Activated CD8-positive, alpha-beta memory T cell treated with anti-CD3 and anti-CD28 coated beads, Interleukin-2, amount 50 U/mL, for 1 hour (primary cell): ENCODE measurements around the gene CACNG4.

Source experiments
- DNase-seq: peaks from one replicate; pipeline ENCODE4 v3.0.0-alpha.2; 2020; ENCODE audit errors: extremely low read depth

The CACNG4 gene

DNA sequence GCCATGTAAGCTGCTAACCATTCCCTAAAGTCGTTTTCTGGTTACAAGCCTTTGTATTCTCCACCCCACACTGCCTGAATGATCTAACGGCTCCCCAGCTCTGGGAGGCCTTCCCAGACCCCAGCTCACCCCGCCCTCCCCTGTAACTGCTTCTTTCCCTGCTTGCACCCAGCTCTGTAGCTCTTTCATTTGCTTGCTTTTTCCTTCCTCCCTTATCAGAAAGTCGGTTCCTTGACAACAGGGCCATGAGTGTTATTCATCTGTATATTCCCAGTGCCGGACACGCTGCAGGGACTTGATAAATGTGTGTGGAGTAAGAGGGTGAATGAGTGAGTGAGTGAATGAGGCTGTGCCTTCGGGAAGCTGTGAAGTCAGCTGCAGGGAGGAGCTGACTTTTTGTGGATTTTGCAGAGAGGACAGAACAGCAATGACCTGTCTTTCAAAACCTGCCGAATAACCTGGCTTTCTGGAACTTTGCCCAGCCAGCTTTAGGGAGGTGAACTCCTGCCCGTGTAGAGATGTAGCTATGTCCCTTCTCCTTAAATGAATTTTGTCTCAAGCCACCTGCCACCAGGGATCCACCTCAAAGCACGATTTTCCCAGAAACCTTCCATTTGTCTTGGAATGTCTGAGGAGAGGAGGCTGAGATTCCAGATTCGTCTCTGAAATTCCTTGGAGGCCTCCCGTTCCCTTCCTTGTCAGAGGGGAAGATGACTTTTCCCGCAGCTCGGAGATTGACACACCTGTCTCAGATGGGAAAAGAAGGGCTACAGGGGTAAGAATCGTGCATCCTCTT is 20.0 kb upstream of the CACNG4 start:
- no peak for DNase-seq

DNA sequence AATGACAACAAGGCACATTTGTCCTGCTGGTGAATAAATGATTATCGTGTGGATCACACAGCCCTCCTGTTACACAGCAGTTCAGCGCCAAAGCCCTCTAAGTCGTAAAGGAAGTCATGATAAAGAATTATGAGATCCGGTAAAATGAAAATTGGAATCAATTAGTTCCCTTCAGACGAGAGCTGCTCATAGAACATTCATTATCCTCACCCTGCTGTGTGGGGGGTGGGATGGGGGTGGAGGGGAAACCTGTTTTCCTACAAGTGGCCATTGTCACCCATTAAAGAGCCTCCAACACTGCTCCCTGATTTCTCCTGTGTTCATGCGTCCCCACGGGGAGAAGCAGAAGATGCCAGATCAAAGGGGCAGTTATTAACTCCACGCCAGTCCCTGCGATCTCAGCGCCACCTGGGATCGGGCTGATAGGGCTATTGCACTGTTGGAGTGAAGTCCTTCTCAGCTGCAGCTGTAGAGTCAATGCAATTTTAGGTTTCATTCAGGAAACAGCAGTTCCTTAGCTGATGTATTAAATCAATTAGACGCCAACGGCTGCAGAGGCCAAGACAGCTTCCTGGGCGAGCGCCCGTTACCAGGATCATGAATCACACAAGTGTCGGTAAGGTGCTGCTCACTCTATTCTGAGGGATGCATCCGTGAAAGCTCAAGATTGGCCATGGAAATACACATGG is 19.2 kb upstream of the CACNG4 start:
- no peak for DNase-seq

DNA sequence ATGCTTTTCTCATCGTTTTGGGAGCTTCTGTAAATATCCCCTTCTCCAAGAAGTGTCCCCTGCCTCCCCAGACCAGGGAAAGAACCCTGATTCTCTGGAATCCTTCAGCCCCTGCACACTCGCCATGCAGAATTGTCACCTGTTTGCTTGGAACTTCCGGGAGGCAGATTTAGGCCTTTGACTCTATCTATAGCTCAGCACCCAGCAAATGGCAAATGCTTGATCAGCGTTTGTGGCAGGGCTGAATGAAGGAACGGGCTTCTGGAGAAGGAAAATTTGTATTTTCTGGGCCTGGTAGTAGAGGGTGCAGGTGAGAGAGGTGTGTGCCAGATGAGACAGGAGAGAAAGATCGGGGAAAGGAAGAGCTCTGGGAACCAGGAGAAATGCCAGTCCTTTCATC is 18.3 kb upstream of the CACNG4 start:
- DNase-seq: no peak

DNA sequence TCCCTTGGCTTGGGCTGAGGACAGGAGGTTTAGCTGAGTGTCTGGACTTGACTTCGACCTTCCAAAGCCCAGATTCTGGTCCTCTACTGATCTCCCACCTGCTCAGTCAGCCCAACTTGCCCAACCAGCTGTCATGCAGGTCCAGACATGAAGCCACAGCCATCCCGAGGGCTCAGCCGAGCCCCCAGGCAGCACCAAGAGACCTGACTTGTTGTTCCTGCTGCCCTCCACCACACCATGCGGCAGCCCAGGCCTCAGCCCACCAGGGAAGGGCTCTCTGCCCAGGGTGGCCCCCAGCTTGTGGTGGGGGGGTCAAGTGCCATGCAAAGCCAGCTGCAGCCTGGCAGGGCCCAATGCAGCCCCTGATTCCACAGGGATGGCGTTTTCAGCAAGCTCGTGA is 17.2 kb upstream of the CACNG4 start:
- DNase-seq: no peak

DNA sequence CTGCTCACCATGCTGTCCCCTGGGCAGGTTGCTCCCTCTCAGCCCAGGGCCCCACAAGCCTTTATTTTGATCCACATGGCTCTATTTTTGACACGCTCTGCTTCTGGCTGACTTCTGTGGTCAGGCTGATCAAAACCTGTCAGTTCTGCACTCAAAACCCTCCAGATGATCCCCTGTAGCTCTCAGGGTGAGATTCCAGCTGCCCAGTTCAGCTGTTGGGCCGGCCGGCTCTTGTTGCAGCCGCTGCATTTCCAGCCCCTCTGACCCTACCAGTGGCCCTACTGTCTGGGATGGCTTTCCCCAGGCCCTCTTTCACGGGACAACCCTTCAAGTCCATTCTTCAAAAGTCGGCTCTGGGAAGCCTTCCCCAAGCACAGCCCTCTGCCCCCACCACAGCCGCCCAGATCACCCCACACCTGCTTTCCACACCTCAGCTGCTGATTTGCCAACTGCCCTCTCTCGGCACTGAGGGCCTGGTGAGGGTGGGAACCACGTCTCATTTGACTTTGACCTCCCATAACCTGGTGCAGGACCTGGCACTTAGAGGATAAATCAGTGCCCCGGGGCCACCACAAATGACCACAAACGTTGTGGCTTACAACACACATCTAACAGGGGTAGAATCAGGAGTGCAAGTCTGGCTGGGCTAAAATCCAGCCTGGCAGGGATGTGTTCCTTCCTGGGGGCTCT is 16.3 kb upstream of the CACNG4 start:
- no peak for DNase-seq

DNA sequence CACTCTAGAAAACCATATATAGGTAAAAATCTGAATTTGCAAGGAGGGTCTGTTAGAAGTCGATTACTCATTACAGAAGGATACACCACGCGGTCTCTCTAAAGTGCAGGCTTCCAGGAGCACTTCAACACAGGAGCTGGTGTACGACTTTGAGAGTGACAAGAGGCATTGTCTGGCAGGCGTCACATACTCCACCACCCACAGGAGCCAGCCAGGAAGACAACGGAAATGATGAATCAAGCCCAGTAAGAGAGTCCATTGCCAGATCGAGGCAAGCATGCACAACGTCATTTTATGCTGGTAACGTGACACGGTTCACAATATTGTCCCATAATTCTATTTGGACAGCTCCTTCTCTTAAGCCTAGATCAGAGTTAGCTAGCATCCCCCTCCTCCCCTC is 15.0 kb upstream of the CACNG4 start:
- DNase-seq: no peak

DNA sequence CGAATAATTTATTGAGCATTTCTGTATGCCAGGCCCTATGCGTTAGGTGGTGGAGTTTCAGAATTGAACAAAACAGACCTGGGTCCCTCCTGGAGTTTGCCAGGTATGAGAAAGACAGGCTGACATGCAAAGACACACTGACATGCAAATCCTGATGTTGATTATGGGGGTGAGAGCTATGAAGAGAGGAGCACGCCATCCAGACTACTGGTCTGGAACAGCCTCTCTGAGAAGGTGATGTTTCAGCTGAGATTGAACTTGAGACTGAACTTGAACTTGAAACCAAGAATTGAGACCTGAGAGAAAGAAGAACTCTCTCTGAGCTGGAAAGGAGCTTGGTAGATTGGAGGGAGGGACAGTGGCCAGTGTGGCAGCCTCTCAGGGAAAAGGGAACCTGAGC is 14.2 kb upstream of the CACNG4 start:
- no peak for DNase-seq

DNA sequence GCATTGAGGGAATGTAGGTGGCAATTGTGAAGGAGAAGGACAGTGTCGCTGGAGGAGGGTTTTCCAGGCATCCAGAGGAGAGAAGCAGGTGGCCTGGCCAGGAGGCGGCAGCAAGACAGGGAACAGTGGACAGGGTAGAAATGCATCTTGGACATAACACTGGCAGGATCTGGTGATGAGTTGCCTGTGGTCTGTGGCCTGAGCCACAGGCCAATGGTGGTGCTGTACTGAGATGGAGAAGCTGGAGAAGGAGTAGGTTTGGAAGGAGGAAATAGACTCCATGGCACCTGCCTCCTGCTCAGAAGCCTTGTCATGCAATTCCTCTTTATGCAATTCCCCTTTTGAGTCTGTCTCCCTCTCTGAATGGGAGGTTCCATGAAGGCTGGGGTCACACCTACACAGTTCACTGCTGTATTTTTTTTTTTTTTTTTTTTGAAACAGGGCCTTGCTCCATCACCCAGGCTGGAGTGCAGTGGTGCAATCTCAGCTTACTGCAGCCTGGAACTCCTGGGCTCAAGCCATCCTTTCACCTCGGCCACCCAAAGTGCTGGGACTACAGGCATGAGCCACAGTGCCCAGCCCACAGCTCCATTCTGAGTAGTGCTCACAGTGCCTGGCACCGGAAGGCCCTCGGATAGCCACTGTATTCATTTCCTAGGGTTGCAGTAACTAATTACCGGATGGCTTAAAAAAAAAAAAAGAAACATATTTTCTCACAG is 13.5 kb upstream of the CACNG4 start:
- DNase-seq: no peak

DNA sequence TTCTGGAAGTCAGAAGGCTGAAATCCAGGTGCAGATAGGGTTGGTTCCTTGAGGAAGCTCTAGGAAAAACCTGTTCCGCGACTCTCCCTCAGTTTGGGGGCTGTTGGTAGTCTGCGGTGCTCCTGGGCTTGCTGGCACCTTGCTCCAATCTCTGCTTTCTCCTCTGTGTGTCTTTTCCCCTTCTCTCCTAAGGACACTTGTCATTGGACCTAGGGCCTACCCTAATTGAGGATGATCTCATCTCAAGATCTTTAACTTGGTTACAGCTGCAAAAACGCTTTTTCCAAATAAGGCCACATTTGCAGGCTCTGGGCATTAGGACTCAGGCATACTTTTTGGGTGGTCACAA is 12.9 kb upstream of the CACNG4 start:
- no peak for DNase-seq

DNA sequence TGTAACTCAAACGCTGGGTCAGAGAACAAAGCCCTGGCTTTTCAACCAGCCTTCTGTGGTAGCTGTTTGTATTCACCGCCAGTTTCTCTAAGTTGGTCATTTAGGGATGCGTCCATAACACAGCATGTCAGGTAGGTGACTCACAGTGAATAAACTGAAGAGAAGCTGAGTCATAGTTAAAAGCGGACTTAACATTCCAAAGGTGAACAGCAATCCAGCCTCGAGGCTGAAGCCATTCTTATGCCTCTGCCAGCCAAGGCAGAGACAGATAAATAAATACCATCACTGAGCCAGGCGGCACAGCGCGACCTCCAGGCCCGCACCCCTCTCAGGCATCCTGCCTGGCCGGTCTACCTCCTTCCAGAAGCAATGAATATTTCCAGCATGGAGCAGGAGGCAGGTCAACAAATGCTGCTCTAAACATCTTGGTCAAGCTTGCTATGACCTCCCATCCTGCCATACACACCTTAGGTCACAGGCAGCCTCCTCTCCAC is 12.4 kb upstream of the CACNG4 start:
- DNase-seq: no peak

DNA sequence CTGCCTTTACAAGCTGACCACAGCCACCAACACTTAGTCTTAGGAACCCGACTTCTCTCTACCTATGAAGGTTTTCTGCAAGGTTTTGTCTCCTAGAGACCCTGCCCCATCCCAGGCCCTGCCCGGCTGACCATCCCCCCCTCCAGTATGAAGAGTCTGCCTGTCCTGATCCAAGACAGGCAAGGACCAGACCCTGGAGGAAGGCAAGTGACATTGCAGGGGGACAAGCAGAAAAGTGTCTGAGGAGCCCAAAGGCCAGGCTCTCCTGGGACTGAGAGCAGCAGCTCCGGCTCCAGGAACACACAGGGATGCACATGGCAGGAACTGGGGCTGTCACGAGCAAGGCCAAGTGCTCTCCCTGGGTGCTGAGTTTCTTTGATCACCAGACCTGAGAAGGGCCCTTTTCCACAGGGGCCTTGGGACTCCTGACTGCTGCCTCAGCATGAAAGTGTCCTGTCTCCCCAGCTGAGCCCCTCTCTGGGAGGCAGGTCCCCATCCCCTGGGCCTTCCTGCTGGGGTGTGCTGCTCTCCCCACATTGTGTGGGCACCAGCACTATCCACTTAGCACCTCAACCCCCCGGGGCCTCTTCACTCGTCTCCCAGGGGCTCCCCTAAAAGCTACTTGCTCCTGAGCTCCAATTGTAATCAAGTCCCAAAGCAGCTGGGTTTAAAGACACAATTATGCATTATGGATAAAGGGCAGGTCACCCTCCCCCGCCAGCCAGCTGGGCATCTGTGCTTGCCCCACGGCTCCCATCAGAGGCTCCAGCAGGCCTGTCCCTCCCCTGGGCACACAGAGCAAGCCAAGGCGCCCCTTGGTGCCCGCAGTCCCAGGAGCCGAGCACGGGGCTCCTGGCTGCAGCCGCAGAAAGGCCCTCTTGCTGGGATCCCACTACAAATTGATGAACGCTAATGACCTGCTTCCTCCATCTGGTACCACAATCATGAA is 11.6 kb upstream of the CACNG4 start:
- DNase-seq: no peak

DNA sequence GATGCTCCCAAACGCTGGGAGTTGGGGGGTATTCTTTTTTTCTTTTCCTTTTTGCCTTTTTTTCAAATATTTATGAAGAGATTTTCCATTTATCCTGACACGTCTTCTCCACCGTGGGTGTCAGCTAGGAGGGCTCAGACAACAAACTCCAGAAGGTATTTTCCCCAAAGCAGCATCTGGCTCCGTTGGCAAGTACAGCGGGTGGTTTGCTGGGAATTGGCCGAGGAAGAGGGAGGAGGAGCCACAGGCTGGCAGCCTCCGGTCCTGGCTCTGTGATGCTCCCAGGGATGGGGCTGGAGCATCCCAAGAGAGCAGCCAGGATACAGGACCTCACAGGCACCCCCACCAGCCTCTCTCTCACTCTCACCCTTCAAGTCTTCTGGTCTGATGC is 10.9 kb upstream of the CACNG4 start:
- no peak for DNase-seq

DNA sequence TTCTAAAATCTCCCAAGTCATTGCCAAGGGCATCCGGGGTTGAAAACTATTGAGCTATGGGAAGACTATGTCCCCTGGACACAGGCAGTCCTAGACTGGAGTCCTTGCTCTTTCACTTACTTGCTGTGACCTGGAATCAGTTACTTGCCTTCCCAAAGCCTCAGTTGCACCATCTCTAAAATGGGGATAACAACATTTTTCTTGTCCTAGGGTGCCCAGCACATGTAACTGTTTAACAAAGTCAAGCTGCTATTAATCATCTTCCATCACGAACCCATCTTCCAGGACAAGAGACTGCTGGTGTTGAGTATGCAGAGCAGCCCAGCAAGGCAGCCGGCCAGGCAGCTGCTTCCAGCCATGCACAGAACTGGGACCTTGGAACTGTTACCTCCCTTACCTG is 9.9 kb upstream of the CACNG4 start:
- no peak for DNase-seq

DNA sequence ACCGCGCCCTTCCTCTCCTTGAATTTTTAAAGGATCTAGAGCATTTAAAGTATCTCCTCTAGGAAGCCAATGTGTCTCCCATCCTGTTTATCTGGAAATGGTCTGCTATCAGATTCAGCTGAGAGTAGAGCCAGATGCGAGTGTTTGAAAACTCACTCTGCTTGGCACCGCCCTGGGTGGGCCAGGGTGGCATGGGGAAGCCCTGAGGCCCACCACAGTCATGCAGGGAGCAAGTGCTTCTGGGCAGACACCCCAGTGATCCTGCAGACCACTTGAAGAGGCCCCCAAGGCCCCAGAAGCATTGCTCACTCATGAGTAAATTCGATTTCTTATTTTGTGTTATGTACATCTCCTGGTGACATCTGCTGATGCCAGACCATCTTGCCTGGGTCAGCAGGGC is 8.7 kb upstream of the CACNG4 start:
- DNase-seq: no peak

DNA sequence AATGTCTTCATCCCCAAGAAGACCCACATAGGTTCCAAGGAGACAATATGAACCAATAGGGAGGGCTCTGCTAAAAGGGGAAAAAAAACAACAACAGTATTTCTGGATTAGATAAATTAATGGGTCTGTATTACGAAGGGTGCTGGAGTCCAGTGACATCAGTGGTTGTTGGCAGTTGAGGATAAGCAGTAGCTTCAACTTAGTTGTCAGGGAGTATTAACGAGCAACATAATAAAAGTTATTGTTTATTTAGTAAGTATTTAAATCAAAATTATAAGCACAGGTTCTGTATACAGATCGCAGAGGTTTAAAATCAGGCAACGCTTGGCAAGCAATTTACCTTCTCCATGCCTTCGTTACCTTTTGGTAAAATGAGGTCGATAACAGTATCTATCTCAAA is 7.6 kb upstream of the CACNG4 start:
- no peak for DNase-seq

DNA sequence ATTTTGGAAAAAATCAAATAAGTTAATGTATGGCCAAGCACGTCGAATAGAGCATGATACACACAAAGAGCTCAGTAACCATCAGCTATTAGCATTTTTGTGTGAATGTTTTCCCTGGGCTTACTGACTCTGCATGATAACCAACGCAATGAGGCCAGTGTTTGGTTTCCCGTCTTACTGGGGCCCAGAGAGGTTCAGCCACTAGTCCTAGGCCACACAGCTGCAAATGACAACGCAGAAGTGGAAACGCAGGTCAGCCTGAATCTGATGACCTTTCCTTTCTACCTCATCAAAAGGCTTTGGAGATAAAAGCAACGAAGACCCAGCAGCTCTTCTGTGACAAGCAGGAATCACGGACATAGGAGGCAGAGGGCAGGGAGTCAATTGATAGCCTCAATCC is 7.2 kb upstream of the CACNG4 start:
- DNase-seq: no peak

DNA sequence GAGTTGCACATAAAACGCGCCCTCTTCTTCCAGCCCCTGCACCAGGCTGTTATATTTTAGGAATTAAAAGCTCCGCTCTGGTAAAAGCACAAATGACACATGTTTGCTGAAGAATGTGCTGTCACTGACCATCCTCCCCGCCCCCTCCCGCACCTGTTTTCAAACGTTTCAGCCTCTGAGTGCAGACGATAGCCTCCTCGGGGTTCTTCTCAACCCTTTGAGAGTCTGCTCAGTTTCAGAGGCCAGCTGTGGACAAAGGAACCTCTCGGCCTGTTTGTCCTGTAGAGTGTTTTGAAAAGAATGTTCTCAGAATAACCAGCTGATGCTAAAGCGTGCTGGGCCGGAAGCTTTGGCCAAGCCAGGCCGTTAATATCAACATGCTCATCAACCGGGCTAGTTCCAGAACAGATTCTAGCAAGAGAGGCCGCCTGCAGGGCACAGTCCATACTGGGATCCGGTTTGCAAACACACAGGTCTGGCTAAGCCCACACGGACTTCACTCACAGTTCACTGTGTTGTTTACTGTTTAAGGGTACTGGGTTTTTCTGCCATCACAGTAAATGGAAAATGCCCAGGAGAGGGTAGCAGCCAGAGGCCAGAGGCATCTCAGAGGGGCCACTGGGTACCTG is 6.4 kb upstream of the CACNG4 start:
- no peak for DNase-seq

DNA sequence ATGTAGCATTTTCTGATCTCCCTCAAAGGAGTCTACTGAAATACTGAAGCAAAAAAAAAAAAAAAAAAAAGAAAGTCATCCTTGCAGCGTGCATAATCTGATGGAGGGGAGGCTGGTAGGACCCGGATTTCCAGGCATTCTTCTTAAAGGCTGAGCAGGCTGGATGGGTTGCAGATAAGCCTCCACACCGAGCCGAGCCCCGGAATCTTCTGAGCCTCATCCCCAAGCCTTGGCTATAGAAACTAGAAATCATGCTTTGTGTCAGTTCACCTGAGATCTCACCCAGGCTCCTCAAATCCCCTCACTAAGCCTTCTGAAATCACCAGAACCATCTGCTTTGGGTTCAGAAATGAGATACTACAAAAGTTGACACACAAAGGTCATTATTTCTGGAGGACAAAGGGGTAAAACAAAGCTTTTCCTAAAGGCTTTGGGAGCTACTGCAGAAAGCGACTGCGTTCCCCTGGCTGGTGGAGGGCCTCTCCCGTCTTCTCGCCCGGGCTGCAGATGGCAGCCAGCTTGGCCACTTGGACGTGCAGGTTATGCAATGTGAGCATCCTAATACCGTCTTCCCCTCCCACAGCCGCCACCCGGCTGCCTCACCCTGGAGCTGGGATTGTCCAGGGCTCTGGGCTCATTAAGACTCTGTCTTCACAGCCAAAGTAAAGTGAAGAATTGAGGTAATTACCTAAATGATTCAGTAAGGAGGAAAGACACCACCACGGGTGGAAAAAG is 4.7 kb upstream of the CACNG4 start:
- no peak for DNase-seq

DNA sequence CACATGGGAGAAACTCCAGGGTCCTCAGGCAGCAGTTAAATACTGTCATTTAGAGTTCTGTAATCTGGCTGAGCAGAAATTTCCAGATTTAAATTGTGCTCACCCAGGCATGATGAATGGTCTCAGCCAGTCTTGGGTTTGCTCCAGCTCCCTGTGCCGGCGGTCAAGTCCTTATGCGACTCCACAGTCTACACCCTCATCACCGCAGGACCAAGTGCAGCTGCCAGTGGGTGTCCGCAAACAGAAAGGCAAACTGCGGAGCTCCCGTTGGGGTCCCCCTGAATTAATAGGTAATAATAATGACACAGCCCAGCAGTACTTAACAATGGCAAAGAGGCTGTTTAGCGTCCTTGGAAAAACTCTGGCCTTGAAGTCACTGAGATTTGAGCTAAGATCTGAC is 3.9 kb upstream of the CACNG4 start:
- DNase-seq: no peak

DNA sequence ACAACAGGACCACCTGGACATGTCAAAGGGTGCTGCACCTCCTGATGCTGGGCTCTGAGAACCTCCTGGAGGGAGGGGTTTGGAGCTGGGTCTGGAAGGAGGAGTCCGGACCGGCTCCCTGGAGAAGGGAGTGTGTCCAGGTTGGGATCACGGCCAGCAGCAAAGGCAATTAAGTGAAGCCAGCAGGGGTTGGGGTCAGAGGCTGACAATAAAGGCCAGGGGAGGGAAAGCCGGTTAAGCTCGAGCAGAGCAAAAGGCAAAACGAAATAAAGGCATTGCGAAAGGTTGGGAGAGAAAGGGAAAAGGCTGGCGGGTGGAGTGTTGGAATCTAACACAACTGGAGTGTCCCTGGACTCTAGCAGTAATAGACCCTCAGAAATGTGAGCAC is 992 bp upstream of the CACNG4 start:
- DNase-seq: no peak
